K562 (cell line): Measurements from ENCODE around the gene MYMX. TPM values are rescaled to one million over a fixed set of nuclear protein-coding genes. Genes with fewer than 3 reads are reported as not detected.

Experiments
- E2F5 ChIP-seq: sonication (generic); formaldehyde crosslinking; IDR thresholded peaks from 2 replicates; pipeline ENCODE4 v1.8.0; 2022; ENCODE audit warnings: mild to moderate bottlenecking, missing genetic modification reagents
- HDAC1 ChIP-seq, 2 experiments: fragments of 450-650 bp; IDR thresholded peaks; 2 replicates each; pipeline ENCODE4 v1.6.1; 2016 to 2017; ENCODE audit warnings: inconsistent platforms in 1 of 2, mild to moderate bottlenecking in 1 of 2, moderate library complexity in 1 of 2
- HMG20A ChIP-seq: fragments of 450-650 bp; formaldehyde crosslinking; conservative IDR thresholded peaks from 2 replicates; pipeline ENCODE4 v1.4.0; 2020; ENCODE audit warnings: mild to moderate bottlenecking, mixed read lengths
- MGA ChIP-seq: fragments of 450-650 bp; IDR thresholded peaks from 2 replicates; pipeline ENCODE4 v1.6.1; 2016; ENCODE audit warnings: mild to moderate bottlenecking, moderate library complexity
- RBFOX2 ChIP-seq: fragments of 200-400 bp; formaldehyde crosslinking; IDR thresholded peaks from 2 replicates; pipeline ENCODE4 v1.6.1; 2017; ENCODE audit warnings: low read depth, mild to moderate bottlenecking, low read length, moderate library complexity
- SIX5 ChIP-seq, 2 experiments: IDR thresholded peaks; 2 replicates each; pipeline ENCODE4 v1.6.1; 2011; ENCODE audit warnings: low read length in 2 of 2, borderline replicate concordance in 1 of 2, low read depth in 1 of 2, mild to moderate bottlenecking in 1 of 2, moderate library complexity in 1 of 2; ENCODE audit not compliant: insufficient read depth in 1 of 2
- SNRNP70 ChIP-seq: fragments of 200-400 bp; formaldehyde crosslinking; optimal IDR thresholded peaks from 2 replicates; pipeline ENCODE3; 2017; ENCODE audit warnings: low read depth, low read length
- THRB ChIP-seq: fragments of 450-650 bp; formaldehyde crosslinking; conservative IDR thresholded peaks from 2 replicates; pipeline ENCODE4 v1.4.0; 2022; ENCODE audit warnings: mild to moderate bottlenecking, missing genetic modification characterization
- TOE1 ChIP-seq, 2 experiments: fragments of 450-650 bp in 1 of 2; sonication (generic) in 1 of 2; formaldehyde crosslinking in 1 of 2; IDR thresholded peaks; 2 replicates each; pipeline versions ENCODE4 v1.7.1 to v1.8.0; 2016 to 2022; ENCODE audit warnings: borderline replicate concordance in 2 of 2, mild to moderate bottlenecking in 2 of 2, antibody characterized with exemption in 1 of 2, inconsistent platforms in 1 of 2, low read depth in 1 of 2, missing genetic modification reagents in 1 of 2, moderate library complexity in 1 of 2
- ZBTB17 ChIP-seq: fragments of 450-650 bp; formaldehyde crosslinking; IDR thresholded peaks from 2 replicates; pipeline ENCODE4 v1.4.0; 2020; ENCODE audit warnings: mild to moderate bottlenecking
- polyA plus RNA-seq, 8 experiments: library from polyadenylated mRNA; depleted of rRNA in 4 of 8; stranded (reverse) in 5 of 8; unstranded in 3 of 8; fragments of >200 nt; fragmentation: Nextera tagmentation in 2 of 8; fragmentation: Illumina TruSeq in 1 of 8; extraction: Ambion mirVana in 2 of 8; extraction: Trizol in 1 of 8; gene quantifications; 2 replicates each; pipeline versions ENCODE4 v1.2.1 to v1.2.3, GENCODE V29; 2011 to 2014; ENCODE audit warnings: inconsistent platforms in 1 of 8, missing spikeins in 1 of 8
- total RNA-seq, 7 experiments: library from RNA; depleted of rRNA in 6 of 7; stranded (reverse); fragments of >200 nt in 6 of 7; fragmentation: Illumina TruSeq in 2 of 7; extraction: Trizol in 2 of 7; gene quantifications; 2 replicates each; pipeline versions ENCODE4 v1.2.1 to v1.2.3, GENCODE V29; 2011 to 2021; ENCODE audit warnings: low replicate concordance in 1 of 7

The MYMX gene
- total and polyA plus RNA-seq, 9 of the 15 experiments (the other 6 are each of a cell fraction or from before 2014, with no cell fraction given), result 0.12 TPM; not detected in 8

- peak; percentile 79; the same call in 1 of the 2 replicates for TF ChIP-seq THRB (CRISPR knock-in tag)
- no peak for TF ChIP-seq TOE1 (IDR thresholded peaks at IDR 0.05; ENCODE audit: borderline replicate concordance)
- TF ChIP-seq TOE1 (CRISPR knock-in tag; IDR thresholded peaks at IDR 0.05; ENCODE audit: borderline replicate concordance, low read depth), result no peak
- no peak for TF ChIP-seq RBFOX2
- no peak for TF ChIP-seq SIX5 (IDR thresholded peaks at IDR 0.05; ENCODE audit: borderline replicate concordance in 1 of 2, insufficient read depth in 1 of 2, low read depth in 1 of 2, low read length in 2 of 2)
- TF ChIP-seq HDAC1 (IDR thresholded peaks at IDR 0.05), result peak in 1 of 2 experiments; percentile 71; a peak in 1 of 4 replicates
- no peak for TF ChIP-seq E2F5 (CRISPR knock-in tag)
- TF ChIP-seq MGA, result no peak
- TF ChIP-seq SNRNP70, result no peak
- TF ChIP-seq HMG20A, result no peak
- no peak for TF ChIP-seq ZBTB17
Measured at GRCh38 chr6:44226368-44227147, 9.8 kb downstream of the MYMX start (continued).
